OCI-M1 (cell line): ENCODE results near the gene ADAM12.

Experiments
- DNase-seq: peaks from one replicate; lab custom pipeline; 2025; lab: John Stamatoyannopoulos, UW

The ADAM12 gene, protein sequence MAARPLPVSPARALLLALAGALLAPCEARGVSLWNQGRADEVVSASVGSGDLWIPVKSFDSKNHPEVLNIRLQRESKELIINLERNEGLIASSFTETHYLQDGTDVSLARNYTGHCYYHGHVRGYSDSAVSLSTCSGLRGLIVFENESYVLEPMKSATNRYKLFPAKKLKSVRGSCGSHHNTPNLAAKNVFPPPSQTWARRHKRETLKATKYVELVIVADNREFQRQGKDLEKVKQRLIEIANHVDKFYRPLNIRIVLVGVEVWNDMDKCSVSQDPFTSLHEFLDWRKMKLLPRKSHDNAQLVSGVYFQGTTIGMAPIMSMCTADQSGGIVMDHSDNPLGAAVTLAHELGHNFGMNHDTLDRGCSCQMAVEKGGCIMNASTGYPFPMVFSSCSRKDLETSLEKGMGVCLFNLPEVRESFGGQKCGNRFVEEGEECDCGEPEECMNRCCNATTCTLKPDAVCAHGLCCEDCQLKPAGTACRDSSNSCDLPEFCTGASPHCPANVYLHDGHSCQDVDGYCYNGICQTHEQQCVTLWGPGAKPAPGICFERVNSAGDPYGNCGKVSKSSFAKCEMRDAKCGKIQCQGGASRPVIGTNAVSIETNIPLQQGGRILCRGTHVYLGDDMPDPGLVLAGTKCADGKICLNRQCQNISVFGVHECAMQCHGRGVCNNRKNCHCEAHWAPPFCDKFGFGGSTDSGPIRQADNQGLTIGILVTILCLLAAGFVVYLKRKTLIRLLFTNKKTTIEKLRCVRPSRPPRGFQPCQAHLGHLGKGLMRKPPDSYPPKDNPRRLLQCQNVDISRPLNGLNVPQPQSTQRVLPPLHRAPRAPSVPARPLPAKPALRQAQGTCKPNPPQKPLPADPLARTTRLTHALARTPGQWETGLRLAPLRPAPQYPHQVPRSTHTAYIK

DNA sequence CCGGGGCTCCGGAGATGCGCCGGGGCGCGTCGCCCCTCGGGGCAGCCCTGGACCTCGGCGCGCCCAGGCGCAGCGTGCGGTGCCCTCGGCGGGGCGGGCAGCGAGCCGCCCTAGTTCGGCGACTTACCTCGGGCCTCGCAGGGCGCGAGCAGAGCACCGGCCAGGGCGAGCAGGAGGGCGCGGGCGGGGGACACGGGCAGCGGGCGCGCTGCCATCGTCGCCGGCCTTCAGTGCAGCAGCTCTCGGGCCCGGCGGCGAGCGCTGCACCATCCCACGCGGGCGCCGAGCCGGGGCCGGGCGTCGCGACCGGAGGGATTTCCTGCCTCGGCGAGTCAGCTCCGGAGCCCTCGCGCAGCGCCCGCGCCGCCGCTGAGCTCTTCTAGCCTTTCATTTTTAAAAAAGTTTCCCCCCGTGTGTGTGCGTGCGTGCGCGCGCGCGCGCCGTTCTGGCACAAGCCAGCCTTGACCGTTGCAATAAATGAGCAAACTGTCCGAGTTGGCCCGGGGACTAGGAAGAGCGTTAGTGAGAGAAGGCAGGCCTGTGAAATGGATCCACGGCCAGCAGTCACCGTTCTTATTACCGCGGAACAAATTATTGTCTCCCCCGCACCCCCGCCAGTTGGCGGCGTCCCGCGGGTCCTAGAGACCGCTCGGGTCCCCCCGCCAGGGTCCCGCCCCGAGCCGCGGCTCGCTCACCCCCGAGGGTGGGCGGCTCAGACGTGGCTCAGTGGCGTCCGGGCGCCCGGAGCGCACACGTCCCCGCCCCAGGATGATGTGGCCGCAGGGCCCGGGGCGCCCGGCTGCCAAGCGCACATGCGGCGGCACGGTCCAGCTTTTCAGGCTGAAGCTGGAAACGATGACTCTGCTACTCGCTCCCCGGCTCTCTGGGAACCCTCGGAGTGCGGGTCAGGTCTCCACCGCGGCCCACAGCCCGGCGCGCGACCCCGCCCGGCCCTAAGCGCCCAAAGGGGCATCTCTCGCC, at the start of gene ADAM12:
Gene ADAM12 (minus strand): TSS at position 547 of the 981 bp plus-strand sequence. CDS start 332 bp downstream, at position 215.
- DNase-seq = no peak

DNA sequence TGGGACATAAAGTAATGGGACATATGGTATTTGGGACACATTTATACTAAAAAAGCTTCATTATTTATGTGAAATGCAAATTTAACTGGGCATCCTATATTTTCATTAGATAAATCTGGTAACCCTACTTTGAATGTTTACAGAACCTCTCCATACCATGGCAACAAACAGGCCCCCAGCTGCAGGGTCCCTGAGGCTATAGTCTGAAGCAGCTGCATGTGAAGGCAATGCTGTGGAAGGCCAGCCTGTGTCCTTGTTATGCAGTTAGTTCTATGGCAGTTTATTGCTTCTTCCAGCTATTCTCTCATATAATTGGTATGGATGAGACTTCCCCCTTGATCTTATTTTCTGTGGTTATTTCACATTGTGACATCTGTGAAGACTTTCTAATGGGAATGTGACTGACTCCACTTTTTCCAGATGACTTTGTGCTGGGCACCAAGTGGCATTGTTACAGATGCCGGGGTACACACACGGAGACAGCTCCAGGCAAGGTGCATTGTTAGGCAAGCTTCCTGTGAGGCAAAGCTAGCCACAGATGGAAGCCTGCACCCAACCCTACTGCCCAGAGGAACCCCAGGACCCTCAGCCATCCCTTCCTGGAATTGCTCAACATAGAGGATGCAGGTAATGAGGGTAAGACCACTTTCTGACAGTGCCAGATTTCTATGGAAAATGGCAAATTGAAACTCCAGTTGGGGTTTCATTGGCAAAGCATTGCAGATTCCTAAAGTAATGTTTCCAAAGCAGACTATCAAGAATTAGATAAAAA, 49.5 kb upstream of the ADAM12 start:
- no peak for DNase-seq

DNA sequence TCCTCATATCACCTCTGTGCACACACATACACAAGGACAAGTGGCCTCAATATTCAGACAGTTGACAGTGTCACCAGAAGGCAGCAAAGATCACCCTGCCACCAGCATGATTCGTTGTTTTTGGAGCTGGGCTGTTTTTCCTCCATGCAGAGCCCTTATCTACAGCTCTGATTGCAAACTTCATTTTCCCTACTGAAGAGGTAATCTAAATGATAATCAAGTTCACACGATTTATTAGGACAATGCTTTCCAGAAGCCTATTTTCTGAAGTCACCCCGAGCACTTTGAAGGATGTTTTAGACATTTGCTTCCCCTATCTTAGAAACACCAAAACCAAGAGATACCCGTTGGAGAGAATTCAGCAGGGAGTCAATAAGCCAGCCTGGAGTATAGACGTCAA, 46.0 kb upstream of the ADAM12 start:
- no peak for DNase-seq

DNA sequence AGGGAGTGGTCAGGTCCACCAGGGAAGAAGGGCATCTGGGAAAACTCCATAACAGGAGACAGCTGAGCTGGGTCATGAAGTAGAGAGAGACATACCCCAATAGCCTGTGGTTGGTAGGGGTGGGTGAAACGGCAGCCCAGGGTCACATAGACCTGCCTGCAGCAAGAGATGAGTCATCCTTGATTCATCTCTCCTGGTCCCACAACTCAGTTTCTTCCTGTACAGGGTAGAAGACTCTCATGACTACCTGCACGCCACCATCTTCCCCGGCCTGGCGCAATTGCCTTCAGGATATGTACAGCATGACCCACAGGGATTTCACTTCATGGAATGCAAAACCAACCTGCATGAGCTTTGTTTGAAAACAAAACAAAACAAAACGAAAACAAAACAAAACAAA, 45.1 kb upstream of the ADAM12 start:
- DNase-seq = no peak

DNA sequence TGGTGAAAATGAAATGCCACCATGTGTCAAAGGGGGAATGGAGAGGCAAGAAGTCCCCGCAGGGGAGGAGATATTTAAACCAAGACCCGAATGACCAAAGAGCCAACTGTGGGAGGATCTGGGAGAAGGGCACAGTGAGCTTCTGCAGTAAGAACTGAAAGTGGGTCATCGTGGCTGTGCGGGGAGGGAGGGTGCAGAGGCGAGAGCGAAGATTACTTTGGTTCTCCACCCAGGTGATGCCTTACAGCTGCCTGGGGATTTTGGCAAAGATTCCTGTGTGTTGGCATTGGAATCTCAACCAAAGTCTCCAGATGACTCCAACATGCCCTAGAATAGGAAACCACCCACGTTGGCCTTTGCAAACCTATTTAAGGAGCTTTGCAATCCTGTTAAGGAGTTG, 44.2 kb upstream of the ADAM12 start:
- DNase-seq = no peak

DNA sequence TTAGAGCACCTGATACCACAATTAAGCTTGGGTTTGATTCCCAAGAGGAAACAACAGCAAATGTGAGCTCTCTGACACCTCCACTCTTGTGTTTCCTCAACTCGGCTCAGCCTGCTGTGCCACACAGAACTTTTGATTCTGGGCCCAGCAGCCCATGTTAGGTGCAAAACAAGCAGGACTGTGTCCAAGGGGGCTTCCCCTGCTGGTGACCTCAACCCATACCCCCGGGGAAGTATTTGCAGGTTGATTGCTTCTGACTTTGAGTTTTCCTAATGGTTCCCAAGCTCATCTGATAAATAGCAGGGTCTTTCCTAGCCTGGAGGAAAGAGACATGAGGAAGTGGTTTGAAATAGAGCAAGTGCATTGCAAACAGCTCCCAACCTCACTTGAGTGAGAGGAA, 43.5 kb upstream of the ADAM12 start:
- DNase-seq = no peak

DNA sequence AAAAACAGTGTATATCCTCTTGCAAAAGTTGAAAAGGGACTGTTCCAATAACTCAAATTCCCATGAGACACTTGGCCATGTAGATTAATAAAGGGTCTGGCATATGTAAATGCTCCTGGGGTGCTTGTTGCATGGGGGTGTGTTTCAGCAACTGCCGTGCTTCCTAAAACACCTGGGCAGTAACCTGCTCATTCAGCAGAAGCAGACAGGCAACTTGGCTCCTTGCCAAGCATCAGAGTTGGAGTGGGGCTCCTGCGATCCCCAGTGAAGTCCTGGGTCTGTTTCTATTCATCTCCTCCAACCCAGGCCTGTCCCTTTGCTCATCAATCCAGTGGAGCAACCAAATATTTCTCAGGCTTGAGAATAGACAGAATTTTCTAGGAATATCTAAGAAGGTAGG, 42.2 kb upstream of the ADAM12 start:
- DNase-seq = no peak

DNA sequence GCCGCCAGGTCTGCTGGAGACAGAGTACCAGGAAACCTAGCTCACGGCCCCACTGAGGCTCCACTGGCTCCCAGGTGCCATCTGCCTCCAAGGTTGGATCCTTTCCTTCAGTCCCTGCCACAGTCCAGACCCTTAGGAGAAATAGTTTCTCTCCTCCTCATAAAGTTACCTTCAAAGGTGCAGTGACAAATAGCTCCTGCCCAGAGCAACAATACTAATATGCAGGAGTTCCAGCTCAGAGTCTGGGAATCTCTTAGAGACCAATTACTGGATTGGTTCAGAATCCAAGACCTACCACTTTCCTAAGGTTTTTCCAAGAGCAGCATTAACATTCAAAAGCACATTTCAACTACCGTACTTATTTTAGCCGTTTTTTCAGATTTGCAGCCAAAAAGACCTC, 41.0 kb upstream of the ADAM12 start:
- no peak for DNase-seq

DNA sequence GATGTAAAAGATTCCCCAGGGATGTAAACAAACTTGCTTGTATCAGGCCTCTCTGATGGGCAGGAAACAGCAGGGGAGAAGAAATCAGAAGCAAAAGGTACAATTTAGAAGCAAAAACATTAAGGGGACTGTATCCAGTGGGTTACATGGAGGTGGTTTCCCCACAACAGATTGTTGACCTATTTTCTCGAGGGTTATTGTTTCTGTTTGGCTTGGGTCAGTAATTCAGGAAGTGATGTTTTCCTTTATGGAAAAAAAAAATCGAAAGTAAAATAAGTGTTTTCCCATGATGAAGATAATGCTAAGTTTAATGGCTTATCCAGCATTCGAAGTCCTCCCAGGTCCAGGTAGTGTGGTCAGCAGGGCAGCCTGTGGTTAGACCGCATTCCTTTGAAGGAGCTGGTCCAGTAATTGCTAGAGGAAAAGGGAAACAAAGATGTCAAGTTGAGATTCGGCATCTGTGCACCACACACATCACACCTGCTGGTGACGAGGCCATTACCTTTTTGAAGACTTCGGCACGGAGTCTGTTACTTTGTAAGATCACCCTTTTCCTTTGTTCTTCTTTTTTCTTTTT, 37.3 kb upstream of the ADAM12 start:
- DNase-seq = no peak

DNA sequence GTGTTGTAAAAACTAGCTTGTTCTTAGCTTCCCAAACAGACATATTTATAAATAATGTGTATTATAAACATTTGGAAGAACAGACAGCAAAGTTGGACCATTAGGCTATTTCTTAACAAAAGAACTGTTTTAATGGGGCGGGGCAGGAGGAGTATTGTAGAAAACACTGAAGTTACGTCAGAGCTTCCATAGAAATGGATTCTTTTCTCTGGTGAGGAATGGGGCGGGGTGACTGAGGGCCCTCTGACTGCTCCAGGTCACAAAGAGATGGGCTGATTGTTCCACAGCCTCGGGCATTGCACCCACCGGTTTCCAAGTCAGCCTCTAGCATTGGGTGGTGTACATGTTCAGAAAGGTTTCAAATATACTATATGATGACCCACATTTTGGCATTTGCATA, 36.8 kb upstream of the ADAM12 start:
- no peak for DNase-seq

DNA sequence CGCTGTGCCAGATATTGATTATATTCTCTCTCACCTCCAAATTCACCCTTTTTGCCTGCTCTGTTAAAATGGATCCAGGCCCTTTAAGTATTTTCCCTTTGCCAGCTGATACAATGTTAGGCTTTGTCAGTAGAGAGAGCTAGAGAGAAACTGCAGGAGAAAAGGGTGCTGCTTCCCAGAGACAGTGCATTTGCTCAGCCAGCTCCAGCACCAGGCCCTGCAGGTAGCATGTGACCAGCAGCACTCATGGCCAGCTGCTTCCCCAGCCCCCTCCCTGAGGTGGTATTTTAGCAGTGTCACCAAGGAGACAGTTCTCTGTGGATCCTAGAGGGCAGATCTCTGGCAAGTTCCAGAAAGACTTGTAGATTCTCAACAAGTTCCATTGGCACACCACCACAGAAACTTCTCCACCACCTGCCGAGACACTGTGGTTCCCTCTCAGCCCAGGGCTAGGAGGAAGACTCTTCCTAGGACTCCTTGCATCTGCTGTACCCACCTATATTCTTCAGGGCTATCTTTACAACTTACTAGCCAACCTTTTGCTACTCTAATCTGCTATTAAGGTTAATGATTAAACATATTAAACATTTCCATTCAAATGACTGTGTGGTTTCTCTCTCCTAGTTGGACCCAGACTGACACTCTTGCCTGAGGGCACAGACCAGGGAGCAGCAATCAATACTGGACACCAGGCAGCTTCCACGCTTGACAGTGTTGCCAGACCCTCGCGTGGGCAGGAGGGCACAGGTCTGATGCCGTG, 35.6 kb upstream of the ADAM12 start:
- no peak for DNase-seq

DNA sequence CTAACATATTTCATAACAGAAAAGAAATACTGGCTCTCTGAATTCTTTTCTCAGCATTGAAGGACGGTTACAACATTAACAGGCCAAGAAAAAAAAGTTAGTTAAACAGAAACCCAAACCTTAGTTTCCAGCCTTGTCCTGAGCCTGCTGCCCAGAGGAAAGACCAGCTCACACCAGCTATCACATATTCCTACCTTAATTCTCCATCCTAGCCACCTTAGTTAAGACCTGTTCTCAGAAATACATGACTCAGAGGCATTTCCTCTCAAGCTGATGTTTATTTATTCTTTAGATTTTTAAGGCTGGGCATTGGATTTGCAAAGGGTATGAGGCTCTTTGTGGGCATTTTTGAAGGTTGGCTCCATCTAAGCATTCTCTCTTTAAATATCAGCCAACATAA, 34.3 kb upstream of the ADAM12 start:
- no peak for DNase-seq

DNA sequence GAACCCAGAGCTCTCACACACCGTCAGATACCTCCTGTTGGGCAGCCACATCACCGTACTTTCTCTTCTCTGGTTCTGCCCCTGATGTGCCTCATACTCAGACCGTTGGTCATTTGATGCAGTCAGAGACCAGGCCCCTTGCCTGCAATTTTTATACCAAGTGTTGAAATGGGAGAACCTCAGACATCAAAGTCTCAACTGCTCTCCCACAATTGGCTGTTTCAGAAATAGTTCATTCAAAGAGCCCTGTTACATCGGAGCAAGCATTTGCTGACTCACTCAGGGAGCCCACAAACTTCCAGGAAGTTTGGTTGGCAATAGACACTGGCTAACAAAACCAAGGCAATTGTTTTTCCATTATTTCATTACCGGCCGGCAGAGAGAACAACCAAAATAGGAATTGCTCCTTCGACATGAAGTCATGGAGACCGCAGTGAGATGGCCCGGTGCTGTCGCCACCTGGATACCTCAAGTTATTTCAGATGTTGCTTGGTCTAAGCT, 33.5 kb upstream of the ADAM12 start:
- peak; percentile 10 for DNase-seq

DNA sequence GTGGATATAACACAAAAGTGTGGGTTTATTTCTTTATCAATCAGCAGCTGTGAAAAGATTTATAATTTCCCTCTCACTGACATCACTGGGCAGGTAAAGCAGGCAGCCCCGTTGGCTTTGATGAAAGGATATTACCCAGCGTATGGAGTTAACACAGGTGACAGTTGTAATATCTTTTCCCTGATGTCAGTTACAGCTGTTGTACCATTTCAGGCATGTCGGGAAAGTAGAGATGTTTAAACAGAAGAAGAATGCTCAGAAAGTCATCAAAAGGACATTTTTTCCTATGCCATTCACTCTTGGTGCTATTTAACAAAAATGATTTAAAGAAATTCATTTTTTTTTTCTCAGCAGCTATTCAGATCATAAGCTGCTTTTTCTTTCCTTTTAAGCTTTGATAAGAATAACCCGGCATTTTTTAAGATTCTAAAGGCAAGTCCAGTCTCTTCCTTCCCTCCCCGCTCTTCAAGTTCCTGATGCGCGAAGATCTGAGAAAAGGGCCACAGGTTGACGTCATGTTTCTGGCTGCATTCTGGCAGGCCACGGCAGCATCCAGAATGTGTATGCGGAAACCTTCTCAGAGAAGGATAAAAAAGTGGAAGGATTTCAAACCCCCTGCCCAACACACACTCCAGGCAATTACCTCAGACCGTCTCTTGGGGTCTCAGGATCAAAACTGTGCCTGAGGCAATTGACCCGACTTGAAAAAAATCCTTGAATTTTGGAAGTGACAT, 32.5 kb upstream of the ADAM12 start:
- DNase-seq = no peak

DNA sequence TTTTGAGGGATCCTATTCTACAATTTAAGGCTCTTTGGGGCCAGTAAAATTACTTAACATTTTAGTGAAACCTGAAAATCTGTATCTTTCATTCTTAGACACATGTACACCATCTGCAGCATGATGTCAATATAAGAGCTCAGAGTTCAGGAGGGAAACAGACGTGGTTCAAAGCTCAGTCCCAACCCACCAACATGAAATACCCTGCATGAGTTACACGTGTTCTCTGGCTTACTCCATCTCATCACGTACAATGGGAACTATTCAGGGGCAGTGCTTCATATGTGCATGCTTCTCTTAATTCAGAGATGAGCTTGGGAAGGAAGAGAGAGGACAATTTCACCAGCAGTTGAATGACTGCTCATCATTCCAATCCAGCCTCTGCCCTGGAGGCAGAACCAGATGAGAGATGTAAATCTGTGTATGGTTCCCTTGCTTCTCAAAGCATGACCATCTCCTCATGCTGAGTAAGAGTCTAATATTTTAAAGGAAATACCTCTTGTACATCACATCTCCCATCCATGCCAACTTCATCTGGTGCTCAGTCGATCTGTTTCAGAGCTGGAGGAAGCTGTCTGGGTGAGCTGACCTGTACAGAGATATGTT, 29.0 kb upstream of the ADAM12 start:
- DNase-seq = no peak

DNA sequence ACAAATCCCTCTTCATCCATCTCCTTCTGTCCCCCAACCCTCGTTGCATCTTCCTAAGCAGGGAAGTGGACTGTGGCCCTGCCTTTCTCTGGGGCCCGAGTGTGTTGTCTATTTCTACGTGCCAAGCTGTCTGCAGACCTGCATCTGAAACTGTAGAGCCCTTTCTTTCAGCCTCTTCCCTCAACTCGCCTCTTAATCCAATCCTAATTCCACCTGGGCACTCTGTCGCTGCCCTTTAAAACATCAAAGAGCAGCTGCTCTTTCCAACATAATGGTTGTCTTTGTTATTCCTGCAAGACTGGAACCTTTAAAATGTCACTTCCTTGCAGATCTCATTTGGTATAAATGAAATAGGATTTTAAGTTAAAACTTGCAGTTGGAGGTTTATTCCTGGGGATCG, 21.5 kb upstream of the ADAM12 start:
- DNase-seq = no peak

DNA sequence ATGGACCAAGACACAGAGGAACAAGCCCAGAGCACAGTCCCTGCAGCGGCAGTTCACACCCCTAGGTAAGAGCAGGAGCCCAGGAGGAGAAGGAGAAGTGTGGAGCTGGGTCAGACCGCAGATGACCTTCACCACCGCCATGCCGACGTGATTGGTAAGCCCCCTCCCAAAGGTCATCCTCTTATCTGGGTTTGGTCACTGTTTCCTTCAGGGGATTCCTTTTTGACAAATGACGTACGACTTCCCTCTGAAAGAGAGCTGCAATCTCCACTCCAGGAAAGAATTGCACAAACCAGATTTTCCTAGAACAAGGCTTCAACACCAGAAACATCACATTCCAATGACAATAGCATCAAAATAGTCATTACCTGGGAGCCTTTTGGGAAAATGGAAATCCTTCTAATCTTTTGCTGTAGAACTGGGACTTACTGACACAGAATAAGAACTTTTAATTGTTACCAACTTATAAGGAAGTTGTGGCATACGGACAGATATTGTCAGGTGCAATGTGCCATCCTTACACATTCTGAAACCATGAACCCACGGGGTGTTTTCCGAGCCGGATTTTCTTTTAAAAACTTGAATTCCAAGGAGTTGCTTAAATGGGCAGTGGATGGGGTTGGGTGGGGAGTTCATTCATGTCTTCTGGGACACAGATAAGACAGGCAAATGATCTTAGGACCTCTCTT, 20.8 kb upstream of the ADAM12 start:
- DNase-seq = peak; percentile 16

DNA sequence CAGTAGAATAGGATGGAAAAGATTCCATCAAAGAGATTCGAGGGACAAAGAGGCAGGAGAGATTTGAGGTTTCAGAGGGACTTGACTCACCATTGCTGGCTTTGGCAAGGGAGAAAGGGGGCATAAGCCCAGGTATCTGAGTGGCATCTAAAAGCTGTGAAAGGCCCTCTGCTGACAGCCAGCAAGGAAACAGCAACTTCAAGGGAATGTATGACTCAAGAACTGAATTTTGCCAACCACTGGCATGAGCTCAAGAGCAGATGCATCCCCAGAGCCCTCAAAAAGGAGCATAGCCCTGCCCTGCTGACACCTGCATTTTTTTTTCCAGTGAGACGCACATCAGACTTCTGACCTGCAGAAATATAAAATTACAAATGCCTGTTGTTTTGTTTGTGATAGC, 19.6 kb upstream of the ADAM12 start:
- DNase-seq = no peak
